ENCODE results near the gene PCBD2.

GRCh38 chr5:135008556-135008955, 103.6 kb downstream of the PCBD2 start:
- TF ChIP-seq CTCF (IDR thresholded peaks at IDR 0.05) (no peak), POLR2A (IDR thresholded peaks at IDR 0.05) (no peak)

Measured in esophagus squamous epithelium (tissue), 4 donors.